Kidney (tissue), 14 donors: Measurements from ENCODE around the gene ITM2C. TPM values are rescaled to one million over a fixed set of nuclear protein-coding genes. Genes with fewer than 3 reads are reported as not detected.

ENCODE experiments used
- DNase-seq, 5 donors: peaks; one replicate each; pipeline ENCODE4 v3.0.0-alpha.2; 2013 to 2020
- FAIRE-seq: peaks from 2 replicates; lab custom pipeline; 2012; peaks lifted over from hg19 to GRCh38; lab: Jason Lieb, UNC
- H3K27ac ChIP-seq, 2 donors: one replicate each; pipeline ENCODE4 v1.7.0; 2013; ENCODE audit warnings: low read depth in 2 of 2, low read length in 2 of 2, inconsistent platforms in 1 of 2
- H3K27me3 ChIP-seq: one replicate; pipeline ENCODE4 v1.7.1; 2013; ENCODE audit warnings: low read length, inconsistent platforms; ENCODE audit not compliant: control insufficient read depth, insufficient read depth
- H3K36me3 ChIP-seq, 3 donors: one replicate each; pipeline versions ENCODE4 v1.7.0 to v1.7.1; 2013; ENCODE audit warnings: low read length in 3 of 3, control low read depth in 1 of 3, inconsistent platforms in 1 of 3; ENCODE audit not compliant: insufficient read depth in 3 of 3, control insufficient read depth in 2 of 3
- H3K4me1 ChIP-seq, 3 donors: one replicate each; pipeline versions ENCODE4 v1.7.0 to v1.7.1; 2013; ENCODE audit warnings: low read length in 3 of 3, inconsistent platforms in 1 of 3, low read depth in 1 of 3; ENCODE audit not compliant: control insufficient read depth in 2 of 3, insufficient read depth in 2 of 3
- H3K4me3 ChIP-seq, 3 donors: one replicate each; pipeline versions ENCODE4 v1.7.0 to v1.8.1; 2013; ENCODE audit warnings: low read length in 3 of 3, control low read depth in 1 of 3, inconsistent platforms in 1 of 3
- H3K9ac ChIP-seq, 3 donors: one replicate each; pipeline versions ENCODE4 v1.7.0 to v1.7.1; 2013; ENCODE audit warnings: low read length in 3 of 3, control low read depth in 1 of 3, inconsistent platforms in 1 of 3
- H3K9me3 ChIP-seq, 3 donors: one replicate each; pipeline versions ENCODE4 v1.7.0 to v1.7.1; 2013; ENCODE audit warnings: low read length in 3 of 3, control low read depth in 1 of 3, inconsistent platforms in 1 of 3; ENCODE audit not compliant: control insufficient read depth in 2 of 3, insufficient read depth in 1 of 3
- CTCF ChIP-seq: IDR thresholded peaks from 3 replicates; pipeline ENCODE4 v1.5.1; 2012; ENCODE audit warnings: mild to moderate bottlenecking, moderate library complexity, borderline replicate concordance; ENCODE audit not compliant: insufficient read depth; ENCODE audit errors: extremely low read depth
- intact Hi-C: fragments of 100-400 bp; cut with DNase I; formaldehyde crosslinking; loops from one replicate; pipeline ENCODE4 v1.11.1; 2022
- polyA plus RNA-seq: library from polyadenylated mRNA; stranded (reverse); fragments of 350-450 nt; fragmentation: Illumina TruSeq; extraction: RNeasy Lipid Tissue Mini Kit (QIAGEN cat#74804); gene quantifications from one replicate; pipeline ENCODE4 v1.2.3, GENCODE V29; 2014; ENCODE audit warnings: low read depth, low replicate concordance; ENCODE audit not compliant: insufficient read depth
- total RNA-seq: library from RNA; stranded (reverse); fragmentation: NEBNext Ultra II Directional; extraction: Animal tissue kit (Norgen Biotek cat#: 25700); gene quantifications from one replicate; pipeline ENCODE4 v1.2.1, GENCODE V29; 2021
- donor health status: control.
- donor health status: control.
- donor health status: control.
- donor health status: control.
- donor health status: control.
- donor health status: DM: yes; HTN: yes; CAD: no.
- donor health status: Normal renal cell carcinoma (clear cell type).

ITM2C gene
- total and polyA plus RNA-seq, 2 donors from 2014 or later, result 308 to 1,131 TPM

DNA sequence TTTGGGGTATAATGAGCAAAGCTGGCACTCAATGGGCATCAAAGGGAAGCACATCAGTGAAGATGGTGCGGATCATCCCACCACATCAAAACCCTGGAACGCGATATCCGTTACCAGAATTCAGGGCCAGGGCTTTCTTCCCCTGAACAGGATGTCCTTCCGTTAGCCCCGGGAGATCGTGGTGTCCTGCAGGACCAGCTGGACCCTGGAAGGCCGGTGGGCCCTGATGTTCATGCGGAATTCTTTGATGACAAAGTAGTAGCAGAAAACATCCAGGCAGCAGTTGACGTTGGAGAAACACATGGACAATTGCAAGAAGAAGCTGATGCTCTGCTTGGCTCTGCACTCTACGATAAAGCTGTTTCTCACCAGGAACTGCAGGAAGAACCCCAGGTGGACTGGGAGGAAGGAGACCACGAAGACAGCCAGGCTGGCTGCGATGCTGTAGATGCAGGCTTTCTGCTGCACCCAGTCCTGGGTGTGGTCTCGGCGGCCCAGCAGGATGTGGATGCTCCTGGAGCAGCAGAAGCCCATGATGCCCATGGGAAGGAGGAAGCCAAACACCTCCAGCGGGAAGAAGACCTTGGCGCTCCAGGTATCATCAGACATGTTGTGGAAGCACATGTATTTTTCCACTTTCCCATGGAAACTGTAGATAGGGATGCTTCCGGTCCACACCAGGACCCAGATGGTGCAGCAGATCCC lies 45.3 kb downstream of the ITM2C start:
- TF ChIP-seq CTCF, result no peak
- H3K4me3 ChIP-seq, result no peak overlapping the region
- intact Hi-C loops, result loop anchor here (10.0 kb wide), 1 partner anchor 75 kb away; no protein-coding TSS in a partner anchor
- H3K4me1 ChIP-seq, result peaks cover 0 to 3% (median 0%) of the 10 kb centered on the region in 3 donors
- no peak overlapping the region for H3K9ac ChIP-seq
- H3K27ac ChIP-seq, result no peak overlapping the region
- no peaks in the 10 kb centered on the region for H3K36me3 ChIP-seq
- H3K9me3 ChIP-seq, result no peaks in the 10 kb centered on the region
- FAIRE-seq, result no peak
- peak in 1 of 5 donors; percentile 21 for DNase-seq
- no peaks in the 10 kb centered on the region for H3K27me3 ChIP-seq

- no peak for FAIRE-seq
- peak in 1 of 5 donors; percentile 26 for DNase-seq
These were observed 45.9 kb downstream of the ITM2C start for GRCh38 chr2:230910546-230911177.

DNA sequence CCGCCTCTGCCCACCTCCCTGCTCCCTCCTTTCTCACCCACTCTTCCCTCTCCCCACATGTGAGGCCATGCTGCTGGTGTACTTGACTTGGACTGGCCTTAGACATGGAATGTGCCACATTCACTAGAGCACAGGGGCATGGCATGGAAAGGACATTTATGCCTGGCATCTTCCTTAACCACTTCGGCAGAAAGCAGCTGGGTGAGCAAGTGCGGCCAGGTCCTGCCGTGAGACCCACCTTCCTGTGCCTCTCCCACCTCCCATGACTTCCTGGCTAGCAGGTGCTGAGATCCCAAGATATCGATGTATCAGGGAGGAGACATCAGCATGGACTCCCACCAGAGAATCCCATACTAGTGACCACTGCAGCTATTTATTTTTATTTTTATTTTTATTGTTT lies 47.3 kb downstream of the ITM2C start:
- no peak overlapping the region for H3K4me3 ChIP-seq
- H3K36me3 ChIP-seq, result no peaks in the 10 kb centered on the region
- H3K9me3 ChIP-seq, result no peaks in the 10 kb centered on the region
- no peak for TF ChIP-seq CTCF
- H3K4me1 ChIP-seq, result peaks cover 0 to 3% (median 0%) of the 10 kb centered on the region in 3 donors
- no peak overlapping the region for H3K9ac ChIP-seq
- intact Hi-C loops, result no loop called here
- no peaks in the 10 kb centered on the region for H3K27me3 ChIP-seq
- FAIRE-seq, result no peak
- peak in 1 of 5 donors; percentile 28 for DNase-seq
- no peak overlapping the region for H3K27ac ChIP-seq

More at GRCh38 chr2:230910546-230911177, 45.9 kb downstream of the ITM2C start:
- intact Hi-C loops, result no loop called here
- no peak overlapping the region for H3K27ac ChIP-seq
- H3K36me3 ChIP-seq, result no peaks in the 10 kb centered on the region
- H3K9me3 ChIP-seq, result no peaks in the 10 kb centered on the region
- no peak overlapping the region for H3K9ac ChIP-seq
- no peak for TF ChIP-seq CTCF
- no peak overlapping the region for H3K4me3 ChIP-seq
- H3K4me1 ChIP-seq, result peaks cover 0 to 3% (median 0%) of the 10 kb centered on the region in 3 donors
- no peaks in the 10 kb centered on the region for H3K27me3 ChIP-seq
